Stimulated activated CD8-positive, alpha-beta memory T cell treated with anti-CD3 and anti-CD28 coated beads, Interleukin-4, amount 100 ng/mL, for 24 hours (primary cell): ENCODE results near the gene HSPA4.
A peak's percentile ranks its signal among the peaks of the same experiment; 100 is the strongest.
"Not testable (repeated sequence)": the region's sequence is repeated elsewhere in the genome, so short reads cannot be mapped to it uniquely, and the experiment has no call there.

Experiments
- DNase-seq: peaks from one replicate; pipeline ENCODE4 v3.0.0-alpha.2; 2020; ENCODE audit warnings: low read depth

Gene HSPA4

DNA sequence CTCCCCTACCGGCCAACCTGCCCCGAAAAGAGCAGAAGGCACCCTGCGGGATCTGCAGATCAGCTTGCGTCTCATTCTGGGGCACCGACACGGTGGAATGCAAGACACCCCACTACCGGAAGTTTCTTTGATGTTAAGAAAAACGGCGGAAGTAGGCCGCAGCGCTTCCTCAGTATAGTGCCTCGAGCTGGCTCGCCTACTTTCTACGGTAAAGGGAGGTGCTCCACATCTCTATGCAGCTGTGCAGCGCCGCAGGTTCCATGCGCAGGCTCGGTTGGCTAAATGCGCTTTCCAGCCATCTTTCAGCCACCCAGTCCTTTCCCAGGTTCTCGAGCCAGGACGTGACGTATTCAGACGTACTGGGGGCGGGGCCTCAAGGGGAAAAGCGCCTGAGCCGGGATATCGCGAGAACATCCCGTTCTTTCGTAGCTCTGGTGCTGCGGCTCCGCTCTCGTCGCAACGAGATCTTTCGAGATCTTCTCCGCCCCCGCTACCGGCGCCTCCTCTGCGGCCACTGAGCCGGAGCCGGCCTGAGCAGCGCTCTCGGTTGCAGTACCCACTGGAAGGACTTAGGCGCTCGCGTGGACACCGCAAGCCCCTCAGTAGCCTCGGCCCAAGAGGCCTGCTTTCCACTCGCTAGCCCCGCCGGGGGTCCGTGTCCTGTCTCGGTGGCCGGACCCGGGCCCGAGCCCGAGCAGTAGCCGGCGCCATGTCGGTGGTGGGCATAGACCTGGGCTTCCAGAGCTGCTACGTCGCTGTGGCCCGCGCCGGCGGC lies at the start of gene HSPA4:
TSS of gene HSPA4 (plus strand) at position 472 of the 775 bp plus-strand sequence. CDS start at position 710, 238 bp downstream.
- peak; percentile 94 for DNase-seq

DNA sequence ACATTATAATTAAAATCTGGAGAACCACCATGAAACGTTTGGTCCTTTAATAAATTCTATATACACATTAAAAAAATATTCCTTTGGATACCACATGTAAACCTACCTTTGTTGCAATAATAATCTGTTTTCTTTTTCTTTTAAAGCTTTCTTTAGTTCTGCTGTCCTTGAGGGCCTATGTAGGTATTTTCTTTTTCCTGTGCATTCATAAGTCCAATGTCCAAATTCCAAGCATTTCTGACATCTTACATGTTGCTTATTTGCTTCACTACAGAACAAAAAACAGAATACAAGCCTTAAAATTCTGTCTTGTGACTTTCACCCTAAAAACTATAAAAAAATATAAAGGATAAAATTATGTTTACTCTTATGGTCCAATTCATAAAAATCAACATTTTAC lies 45.2 kb upstream of the HSPA4 start:
- DNase-seq, result no peak

GRCh38 chr5:133008455-133008854 lies 43.4 kb upstream of the HSPA4 start:
- not testable (repeated sequence) for DNase-seq

DNA sequence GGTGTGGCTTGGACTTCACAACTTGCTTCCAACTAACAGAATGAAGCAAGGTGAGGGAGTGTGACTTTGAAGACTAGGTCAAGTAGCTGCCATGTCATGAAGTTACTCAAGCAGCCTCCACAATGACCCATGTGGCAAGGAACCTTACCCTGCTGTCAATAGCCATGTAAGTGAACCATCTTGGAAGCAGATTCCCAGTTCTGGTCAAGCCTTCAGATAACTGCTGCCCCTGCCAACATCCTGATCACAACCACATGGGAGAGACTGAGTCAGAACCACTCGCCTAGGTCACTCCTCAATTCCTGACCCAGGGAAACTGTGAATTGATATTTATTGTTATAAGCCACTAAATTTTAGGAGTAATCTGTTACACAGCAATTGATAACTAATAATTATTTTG lies 36.3 kb upstream of the HSPA4 start:
- DNase-seq, result no peak

GRCh38 chr5:133017964-133018363 lies 33.8 kb upstream of the HSPA4 start:
- DNase-seq, result no peak

DNA sequence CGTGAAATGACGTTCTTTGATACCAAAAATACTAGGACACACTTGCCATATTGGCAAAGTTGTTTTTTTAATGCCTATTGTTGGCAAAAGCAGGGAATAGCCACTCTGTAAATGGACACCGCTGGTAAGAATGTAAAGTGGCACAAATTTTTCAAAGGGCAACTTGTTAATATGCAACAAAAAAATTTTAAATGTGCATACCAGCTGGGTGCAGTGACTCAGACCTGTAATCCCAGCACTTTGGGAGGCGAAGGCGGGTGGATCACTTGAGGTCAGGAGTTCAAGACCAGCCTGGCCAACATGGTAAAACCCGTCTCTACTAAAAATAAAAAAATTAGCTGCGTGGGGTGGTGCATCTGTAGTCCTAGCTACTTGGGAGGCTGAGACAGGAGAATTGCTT lies 32.3 kb upstream of the HSPA4 start:
- not testable (repeated sequence) for DNase-seq

DNA sequence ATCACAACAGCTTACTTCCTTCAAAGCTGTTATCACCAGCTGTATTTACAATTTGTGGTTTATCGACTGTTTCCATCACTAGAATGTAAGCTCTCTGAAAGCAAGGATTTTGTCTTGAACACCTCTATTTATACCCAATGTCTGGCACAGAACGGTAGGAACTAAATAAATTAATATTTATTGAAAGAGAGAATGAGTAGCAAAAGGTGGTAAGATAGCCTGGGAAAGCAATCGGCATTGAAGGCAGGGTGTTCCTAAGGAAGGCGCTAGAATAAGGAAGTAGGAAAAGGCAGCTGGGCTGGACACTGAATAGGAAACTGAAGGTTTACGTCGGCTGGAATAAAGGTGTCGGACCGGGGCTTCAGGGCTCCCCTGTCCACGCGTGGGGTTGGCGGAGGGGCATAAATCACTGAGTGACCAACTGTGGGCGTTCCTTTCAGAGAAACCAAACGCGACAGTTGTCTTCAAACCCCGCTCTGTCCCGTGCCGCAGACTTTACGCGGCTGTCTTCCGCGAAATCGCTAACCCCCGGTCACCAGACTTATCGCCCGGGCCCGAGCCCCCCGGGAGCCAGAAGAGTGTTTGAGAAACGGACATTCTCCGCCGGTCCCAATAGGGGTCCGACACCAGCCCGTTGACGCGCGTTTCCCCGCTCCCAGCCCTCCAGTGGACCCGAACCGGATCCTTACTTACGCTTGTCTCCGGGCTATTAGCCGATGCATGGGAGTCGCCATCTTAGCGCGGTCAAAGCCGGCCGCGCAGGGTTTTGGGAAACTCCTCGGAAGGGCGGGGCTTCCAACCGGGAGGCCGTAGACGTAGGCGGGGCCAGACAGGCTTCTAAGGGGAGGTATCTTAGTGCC lies 25.8 kb upstream of the HSPA4 start, which contains the start of gene ZCCHC10:
TSS of gene ZCCHC10 (minus strand) at position 746 of the 860 bp plus-strand sequence. CDS start at position 734, 12 bp downstream.
- DNase-seq, result peak; percentile 90

DNA sequence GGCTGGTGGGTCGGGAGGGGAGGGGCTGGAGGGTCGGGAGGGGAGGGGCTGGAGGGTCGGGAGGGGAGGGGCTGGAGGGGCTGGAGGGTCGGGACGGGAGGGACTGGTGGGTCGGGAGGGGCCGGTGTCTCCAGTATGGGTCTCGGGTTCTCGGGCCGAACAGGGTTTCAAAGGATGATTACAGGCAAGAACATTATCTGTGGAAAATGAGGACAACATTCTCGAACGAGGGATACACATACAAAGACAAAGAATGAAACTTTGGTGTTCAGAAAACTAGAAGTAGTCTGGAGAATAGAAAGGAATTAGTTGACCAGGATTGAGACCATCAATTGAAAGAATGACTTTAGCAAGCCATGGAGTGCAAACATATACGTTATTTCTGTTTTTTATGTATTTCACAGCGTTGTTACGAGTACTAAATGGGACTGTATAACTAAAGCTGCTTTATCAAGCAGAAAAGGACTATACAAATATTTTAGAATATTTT lies 25.1 kb upstream of the HSPA4 start:
- DNase-seq, result no peak

GRCh38 chr5:133029416-133029815 lies 22.4 kb upstream of the HSPA4 start:
- DNase-seq, result no peak

DNA sequence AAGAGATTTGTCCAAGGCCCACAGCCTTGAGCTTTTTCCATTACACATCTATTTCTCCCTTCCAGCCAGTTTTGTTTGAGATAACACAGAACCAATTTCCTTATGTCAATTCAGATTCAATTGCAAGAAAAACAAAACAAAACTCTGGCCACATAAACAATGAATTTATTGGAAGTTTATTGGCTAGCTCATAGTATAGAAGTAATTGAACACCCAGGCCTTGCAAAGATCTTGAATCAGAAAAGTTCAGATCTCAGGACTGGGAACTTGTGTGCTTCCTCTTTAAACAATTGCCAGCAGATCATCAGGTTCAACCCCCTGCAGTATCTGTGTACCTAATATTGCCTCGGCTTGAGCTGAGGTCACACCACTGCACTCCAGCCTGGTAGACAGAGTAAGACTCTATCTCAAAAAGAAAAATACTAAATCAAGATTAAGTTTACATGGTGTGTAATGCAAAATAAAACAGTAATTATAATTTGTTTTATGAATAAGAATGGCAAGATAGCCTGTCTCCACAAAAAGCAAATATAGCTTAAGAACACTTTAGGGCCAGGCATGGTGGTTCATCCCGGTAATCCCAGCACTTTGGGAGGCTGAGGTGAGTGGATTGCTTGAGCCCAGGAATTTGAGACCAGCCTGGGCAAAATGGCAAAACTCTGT lies 21.3 kb upstream of the HSPA4 start:
- no peak for DNase-seq

- DNase-seq, result no peak
Observed at GRCh38 chr5:133032852-133033742, 18.7 kb upstream of the HSPA4 start.

DNA sequence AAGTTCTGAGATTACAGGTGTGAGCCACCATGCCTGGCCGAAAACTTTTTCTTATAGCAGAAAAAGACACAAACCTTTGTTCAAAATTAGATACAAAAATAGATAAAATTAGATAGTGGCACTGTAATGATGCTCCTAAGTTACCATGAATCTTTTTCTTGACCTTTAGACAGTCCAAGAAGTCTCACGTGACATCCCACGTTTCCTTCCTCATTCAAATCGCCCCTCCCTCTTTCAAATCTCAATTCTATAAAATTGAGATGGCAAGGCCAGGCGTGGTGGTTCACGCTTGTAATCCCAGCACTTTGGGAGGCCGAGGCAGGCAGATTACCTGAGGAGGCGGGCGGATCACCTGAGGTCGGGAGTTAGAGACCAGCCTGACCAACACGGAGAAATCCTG lies 17.7 kb upstream of the HSPA4 start:
- no peak for DNase-seq

DNA sequence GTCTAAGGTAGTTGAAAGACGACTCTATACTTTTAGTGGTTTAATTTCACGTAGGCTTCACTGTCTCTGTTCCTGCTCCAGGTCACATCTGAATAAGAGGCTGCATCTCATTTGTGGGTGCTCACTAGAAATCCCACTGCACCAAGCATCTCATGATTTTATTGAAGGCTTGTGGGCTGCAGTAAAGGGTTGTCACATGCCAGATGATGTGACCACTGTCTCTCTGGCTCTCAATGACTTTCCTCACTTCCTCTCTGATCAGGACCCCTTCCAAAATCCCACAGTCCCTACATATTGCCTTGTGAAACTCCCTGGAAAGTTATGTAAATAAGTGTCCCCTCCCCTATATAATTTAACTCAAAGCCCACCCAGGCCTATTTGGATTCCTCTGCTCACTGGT lies 16.6 kb upstream of the HSPA4 start:
- no peak for DNase-seq

- not testable (repeated sequence) for DNase-seq
Observed at GRCh38 chr5:133036677-133037076, 15.1 kb upstream of the HSPA4 start.

GRCh38 chr5:133041157-133041784 lies 10.5 kb upstream of the HSPA4 start:
- no peak for DNase-seq

GRCh38 chr5:133041910-133042309 lies 9.9 kb upstream of the HSPA4 start:
- no peak for DNase-seq

- not testable (repeated sequence) for DNase-seq
Observed at GRCh38 chr5:133046560-133046959, 5.3 kb upstream of the HSPA4 start.

- no peak for DNase-seq
Observed at GRCh38 chr5:133047404-133047803, 4.4 kb upstream of the HSPA4 start.

- no peak for DNase-seq
Observed at GRCh38 chr5:133048993-133049725, 2.7 kb upstream of the HSPA4 start.

GRCh38 chr5:133049726-133050048 lies 2.1 kb upstream of the HSPA4 start:
- DNase-seq, result no peak
